ENCODE data around the gene MPPED1.

The MPPED1 gene

DNA sequence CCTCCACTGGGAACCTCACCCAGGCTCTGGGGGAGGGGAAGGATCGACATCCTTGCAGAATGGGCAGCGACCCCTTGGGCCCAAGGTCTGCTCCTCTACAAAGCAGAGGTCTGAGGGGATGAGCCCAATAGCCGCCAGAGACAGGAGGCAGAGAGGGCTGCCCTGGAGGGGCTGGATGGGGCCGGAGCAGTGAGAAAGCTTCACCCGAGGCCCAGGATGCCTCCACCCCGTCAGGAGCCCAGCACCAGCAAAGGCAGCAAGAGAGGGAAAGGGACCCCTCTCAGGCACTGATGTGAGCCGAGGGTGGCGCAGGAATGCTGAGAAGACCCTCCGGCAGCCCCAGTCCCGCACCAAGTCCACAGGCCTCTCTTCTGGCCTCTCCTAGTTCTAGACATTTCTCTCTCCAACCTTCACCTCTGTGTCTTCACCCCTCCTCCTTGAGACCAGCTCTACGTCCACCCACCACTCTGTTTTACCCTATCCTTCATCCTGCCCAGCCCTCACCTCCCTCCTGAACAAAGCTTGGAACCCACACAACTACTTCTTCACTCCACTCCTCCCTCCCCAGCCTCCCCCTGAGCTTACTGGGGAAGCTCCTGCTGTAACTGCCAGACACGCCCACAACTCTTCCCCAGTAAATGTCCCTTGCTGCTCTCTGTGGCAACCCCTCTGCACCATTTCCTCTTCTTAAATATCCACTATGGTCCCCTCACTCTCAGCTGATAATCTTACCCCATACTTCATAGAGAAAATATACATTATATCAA, 131.9 kb downstream of the MPPED1 start:
- ChIA-PET POLR2A (ENCODE audit: low non-redundant PET) (no interaction called here), CTCF (interaction anchor here (0.5 kb wide), 1 partner anchor 18 kb away, joined by 3 read pairs; no protein-coding TSS in a partner anchor)
- DNase-seq (ENCODE audit: low spot score), result no peak
- TF ChIP-seq, protein P1, sequence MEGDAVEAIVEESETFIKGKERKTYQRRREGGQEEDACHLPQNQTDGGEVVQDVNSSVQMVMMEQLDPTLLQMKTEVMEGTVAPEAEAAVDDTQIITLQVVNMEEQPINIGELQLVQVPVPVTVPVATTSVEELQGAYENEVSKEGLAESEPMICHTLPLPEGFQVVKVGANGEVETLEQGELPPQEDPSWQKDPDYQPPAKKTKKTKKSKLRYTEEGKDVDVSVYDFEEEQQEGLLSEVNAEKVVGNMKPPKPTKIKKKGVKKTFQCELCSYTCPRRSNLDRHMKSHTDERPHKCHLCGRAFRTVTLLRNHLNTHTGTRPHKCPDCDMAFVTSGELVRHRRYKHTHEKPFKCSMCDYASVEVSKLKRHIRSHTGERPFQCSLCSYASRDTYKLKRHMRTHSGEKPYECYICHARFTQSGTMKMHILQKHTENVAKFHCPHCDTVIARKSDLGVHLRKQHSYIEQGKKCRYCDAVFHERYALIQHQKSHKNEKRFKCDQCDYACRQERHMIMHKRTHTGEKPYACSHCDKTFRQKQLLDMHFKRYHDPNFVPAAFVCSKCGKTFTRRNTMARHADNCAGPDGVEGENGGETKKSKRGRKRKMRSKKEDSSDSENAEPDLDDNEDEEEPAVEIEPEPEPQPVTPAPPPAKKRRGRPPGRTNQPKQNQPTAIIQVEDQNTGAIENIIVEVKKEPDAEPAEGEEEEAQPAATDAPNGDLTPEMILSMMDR (conservative IDR thresholded peaks at IDR 0.05; ENCODE audit: low read depth), result no peak
- H3K27ac ChIP-seq, result no peak overlapping the region

DNA sequence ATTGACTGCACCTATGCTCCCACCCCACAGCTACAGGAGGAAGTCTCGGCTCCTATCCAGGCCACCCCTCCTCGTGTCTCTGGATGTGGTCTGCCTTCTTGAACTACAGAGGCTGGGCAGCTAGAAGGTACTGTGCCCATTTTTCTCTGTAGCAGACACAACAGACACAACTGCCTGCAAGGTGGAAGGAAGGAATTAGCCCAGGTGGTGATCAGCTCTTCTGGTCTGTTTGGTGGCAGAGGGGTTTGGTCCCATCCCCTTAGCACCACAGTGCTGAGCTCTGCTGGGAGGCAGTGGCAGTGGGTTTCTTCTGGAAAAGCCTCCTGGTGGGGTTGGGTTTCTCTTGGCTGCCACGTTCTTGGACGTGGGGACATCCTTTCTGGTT, 132.5 kb downstream of the MPPED1 start:
- ChIA-PET POLR2A (ENCODE audit: low non-redundant PET) (no interaction called here), CTCF (no interaction called here)
- DNase-seq (ENCODE audit: low spot score), result no peak
- TF ChIP-seq, protein P1 (conservative IDR thresholded peaks at IDR 0.05; ENCODE audit: low read depth), result no peak
- H3K27ac ChIP-seq, result no peak overlapping the region

DNA sequence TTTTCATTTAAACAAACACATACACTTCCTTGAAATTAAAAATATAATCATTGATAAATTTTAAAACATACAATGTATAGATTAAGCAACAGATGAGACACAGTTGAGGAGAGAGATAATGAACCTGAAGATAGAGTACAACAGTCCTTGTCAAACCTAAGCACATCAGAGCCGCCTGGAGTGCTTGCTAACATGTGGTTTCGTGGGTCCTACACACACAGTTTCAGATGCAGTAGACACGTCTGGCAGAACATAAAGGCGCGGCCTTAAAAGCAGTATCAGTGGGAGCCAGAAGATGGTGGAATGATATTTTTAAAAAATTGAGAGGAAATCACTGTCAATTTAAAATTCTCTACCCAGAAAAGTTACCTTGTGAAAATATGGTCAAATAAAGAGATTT, 134.4 kb downstream of the MPPED1 start:
- TF ChIP-seq, protein P1 (conservative IDR thresholded peaks at IDR 0.05; ENCODE audit: low read depth), result no peak
- ChIA-PET POLR2A (ENCODE audit: low non-redundant PET) (no interaction called here), CTCF (no interaction called here)
- no peak for DNase-seq (ENCODE audit: low spot score)
- H3K27ac ChIP-seq, result no peak overlapping the region

DNA sequence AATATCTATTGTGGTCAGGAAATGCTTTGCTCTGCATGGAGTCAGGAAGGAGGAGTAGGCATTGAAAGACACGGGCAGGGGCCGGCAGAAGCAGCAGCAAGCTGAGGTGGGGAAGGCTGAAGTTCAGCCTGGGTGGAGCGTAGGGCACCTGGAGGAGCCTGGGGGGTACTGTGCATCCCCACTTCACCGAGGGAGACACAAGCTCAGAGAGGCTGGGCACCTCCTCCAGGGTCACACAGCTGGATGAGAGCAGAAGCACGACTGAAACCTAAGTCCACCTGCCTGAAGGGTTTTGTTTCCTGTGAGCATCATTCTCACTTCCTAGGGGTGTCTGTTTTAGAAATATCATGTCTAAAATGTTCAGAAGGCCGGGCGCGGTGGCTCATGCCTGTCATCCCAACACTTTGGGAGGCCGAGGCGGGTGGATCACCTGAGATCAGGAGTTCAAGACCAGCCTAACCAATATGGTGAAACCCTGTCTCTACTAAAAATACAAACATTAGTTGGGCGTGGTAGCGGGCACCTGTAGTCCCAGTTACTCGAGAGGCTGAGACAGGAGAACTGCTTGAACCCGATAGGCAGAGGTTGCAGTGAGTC, 138.3 kb downstream of the MPPED1 start:
- H3K27ac ChIP-seq, result no peak overlapping the region
- DNase-seq (ENCODE audit: low spot score), result no peak
- POLR2A ChIA-PET (ENCODE audit: low non-redundant PET), result no interaction called here
- TF ChIP-seq, protein P1 (conservative IDR thresholded peaks at IDR 0.05; ENCODE audit: low read depth), result no peak
- CTCF ChIA-PET, result no interaction called here

DNA sequence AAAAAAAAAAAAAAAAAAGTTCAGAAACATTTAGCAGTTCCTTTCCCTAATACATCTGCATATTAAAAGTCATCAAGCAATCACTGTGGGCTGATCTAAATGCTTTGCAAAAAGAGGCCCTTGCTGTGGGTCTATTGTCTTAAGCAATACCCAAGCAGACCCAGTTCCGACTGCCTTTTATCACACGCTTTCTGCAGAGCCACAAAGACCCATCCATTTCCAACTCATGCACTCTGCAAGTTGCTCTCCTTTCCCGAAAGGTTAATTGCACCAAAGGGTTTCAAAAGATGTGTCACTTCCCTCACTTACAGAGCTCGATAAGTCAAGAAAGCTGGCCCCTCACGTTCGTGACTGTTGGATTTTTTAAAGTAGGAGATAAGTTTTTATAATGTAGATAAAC, 138.9 kb downstream of the MPPED1 start:
- TF ChIP-seq, protein P1 (conservative IDR thresholded peaks at IDR 0.05; ENCODE audit: low read depth), result no peak
- DNase-seq (ENCODE audit: low spot score), result no peak
- CTCF ChIA-PET, result no interaction called here
- no peak overlapping the region for H3K27ac ChIP-seq
- POLR2A ChIA-PET (ENCODE audit: low non-redundant PET), result no interaction called here

DNA sequence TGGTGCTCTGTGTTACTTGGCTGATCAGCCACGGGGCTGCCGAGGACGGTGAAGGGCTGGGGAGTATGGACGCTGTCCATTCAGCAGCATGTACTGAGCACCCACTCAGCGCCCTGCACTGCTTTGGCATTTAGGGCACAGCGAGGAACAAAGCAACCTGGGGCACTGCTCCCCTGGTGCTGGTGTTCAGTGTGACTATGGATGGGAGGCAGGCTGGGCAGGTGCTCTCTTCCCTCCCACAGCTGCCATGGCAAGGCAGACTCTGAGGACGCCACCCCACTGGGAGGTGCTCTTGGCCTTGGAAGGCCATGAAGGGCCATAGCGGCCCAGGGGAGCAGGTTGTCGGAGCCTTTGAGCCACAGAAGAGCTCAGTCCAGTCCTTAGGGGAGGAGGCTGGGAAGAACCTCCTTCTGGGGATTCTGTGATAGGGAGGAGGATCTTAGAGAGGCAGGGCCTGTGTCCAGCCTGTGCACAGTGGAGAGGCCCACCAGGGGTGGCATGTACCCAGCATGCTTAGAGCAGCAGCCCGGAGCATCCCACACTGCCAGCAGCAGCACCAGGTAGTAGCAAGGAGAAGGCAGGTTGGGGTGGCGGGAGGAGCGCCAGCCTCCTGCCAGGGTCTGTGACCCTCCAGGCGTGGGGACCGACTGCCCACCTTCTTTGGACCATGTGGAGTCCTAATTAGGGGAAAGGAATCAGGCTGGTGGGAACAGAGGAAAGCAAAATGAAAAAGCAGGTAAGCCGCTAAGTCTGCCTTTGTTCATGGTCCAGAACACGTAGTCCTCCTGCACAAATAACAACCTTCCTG, 141.8 kb downstream of the MPPED1 start:
- ChIA-PET CTCF (interaction anchor here (0.5 kb wide), 1 partner anchor 247 kb away, joined by 6 read pairs; no protein-coding TSS in a partner anchor), POLR2A (ENCODE audit: low non-redundant PET) (no interaction called here)
- DNase-seq (ENCODE audit: low spot score), result no peak
- H3K27ac ChIP-seq, result no peak overlapping the region
- TF ChIP-seq, protein P1 (conservative IDR thresholded peaks at IDR 0.05; ENCODE audit: low read depth), result no peak
